H7 (cell line): Measurements from ENCODE around the gene CAMSAP3. TPM values are rescaled to one million over a fixed set of nuclear protein-coding genes. Genes with fewer than 3 reads are reported as not detected.

Source experiments
- DNase-seq: peaks from one replicate; pipeline ENCODE4 v3.0.0; 2012
- H3K27me3 ChIP-seq: 2 replicates; pipeline ENCODE4 v1.6.0; 2011; ENCODE audit warnings: mild to moderate bottlenecking, low read length; ENCODE audit not compliant: control insufficient read depth, insufficient read depth
- H3K36me3 ChIP-seq: replicated peaks from 2 replicates; pipeline ENCODE4 v1.5.1; 2011; ENCODE audit warnings: low read length; ENCODE audit not compliant: control insufficient read depth, insufficient read depth
- H3K4me3 ChIP-seq: 2 replicates; pipeline ENCODE4 v1.5.1; 2011; ENCODE audit warnings: low read depth, mild to moderate bottlenecking, control low read depth, low read length, moderate library complexity; ENCODE audit not compliant: insufficient read depth
- total RNA-seq: library from RNA; depleted of rRNA; stranded (reverse); fragments of >200 nt; shearing (Covaris generic); gene quantifications from 2 replicates; pipeline ENCODE4 v1.2.3, GENCODE V29; 2014

The CAMSAP3 gene
- total RNA-seq, 1 experiment from 2014 or later = 7.3 TPM

GRCh38 chr19:7596211-7596937 lies 711 bp downstream of the CAMSAP3 start:
- no peaks in the 10 kb centered on the region for H3K36me3 ChIP-seq
- H3K4me3 ChIP-seq = peak overlapping the region; percentile 58
- H3K27me3 ChIP-seq = peaks cover 12% of the 10 kb centered on the region; the same call in 1 of the 2 replicates
- peak; percentile 82 for DNase-seq

GRCh38 chr19:7597689-7598088 lies 2.0 kb downstream of the CAMSAP3 start:
- peak; percentile 24 for DNase-seq
- Histone ChIP-seq H3K27me3 (peaks cover 12% of the 10 kb centered on the region; the same call in 1 of the 2 replicates), H3K36me3 (no peaks in the 10 kb centered on the region), H3K4me3 (no peak overlapping the region)

DNA sequence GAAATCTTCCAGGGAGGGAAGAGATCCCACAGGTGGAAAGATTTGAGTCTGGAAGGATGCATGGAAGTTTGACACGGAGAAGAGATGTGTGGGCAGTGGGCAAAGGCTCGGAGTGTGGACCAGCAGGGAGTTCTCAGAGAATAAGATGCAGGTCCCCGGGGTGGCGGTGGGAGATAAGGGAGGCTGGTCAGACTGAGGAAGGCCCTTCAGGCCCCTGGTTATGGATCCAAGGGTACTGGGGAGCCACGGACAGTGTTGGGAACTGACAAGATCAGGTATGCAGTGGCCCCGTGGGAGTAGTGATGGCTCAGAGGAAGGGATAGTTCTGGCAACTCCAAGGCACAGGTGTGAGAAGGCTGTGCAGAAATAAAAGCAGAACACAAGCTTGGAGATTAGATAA lies 2.5 kb downstream of the CAMSAP3 start:
- Histone ChIP-seq H3K36me3 (no peaks in the 10 kb centered on the region), H3K4me3 (no peak overlapping the region), H3K27me3 (peaks cover 13% of the 10 kb centered on the region; the same call in 1 of the 2 replicates)
- peak; percentile 19 for DNase-seq

GRCh38 chr19:7600721-7601120 lies 5.1 kb downstream of the CAMSAP3 start:
- Histone ChIP-seq H3K36me3 (no peaks in the 10 kb centered on the region), H3K27me3 (peaks cover 18% of the 10 kb centered on the region; the same call in 1 of the 2 replicates), H3K4me3 (no peak overlapping the region)
- no peak for DNase-seq

GRCh38 chr19:7602240-7602934 lies 6.7 kb downstream of the CAMSAP3 start:
- Histone ChIP-seq H3K36me3 (no peaks in the 10 kb centered on the region), H3K4me3 (no peak overlapping the region), H3K27me3 (peaks cover 8% of the 10 kb centered on the region; the same call in 1 of the 2 replicates)
- peak; percentile 53 for DNase-seq

GRCh38 chr19:7602935-7603497 lies 7.4 kb downstream of the CAMSAP3 start:
- Histone ChIP-seq H3K27me3 (peaks cover 6% of the 10 kb centered on the region; the same call in 1 of the 2 replicates), H3K4me3 (no peak overlapping the region), H3K36me3 (no peaks in the 10 kb centered on the region)
- no peak for DNase-seq

GRCh38 chr19:7603919-7604318 lies 8.3 kb downstream of the CAMSAP3 start:
- Histone ChIP-seq H3K4me3 (no peak overlapping the region), H3K27me3 (peaks cover 6% of the 10 kb centered on the region; the same call in 1 of the 2 replicates), H3K36me3 (peaks cover 1% of the 10 kb centered on the region)
- DNase-seq = no peak

DNA sequence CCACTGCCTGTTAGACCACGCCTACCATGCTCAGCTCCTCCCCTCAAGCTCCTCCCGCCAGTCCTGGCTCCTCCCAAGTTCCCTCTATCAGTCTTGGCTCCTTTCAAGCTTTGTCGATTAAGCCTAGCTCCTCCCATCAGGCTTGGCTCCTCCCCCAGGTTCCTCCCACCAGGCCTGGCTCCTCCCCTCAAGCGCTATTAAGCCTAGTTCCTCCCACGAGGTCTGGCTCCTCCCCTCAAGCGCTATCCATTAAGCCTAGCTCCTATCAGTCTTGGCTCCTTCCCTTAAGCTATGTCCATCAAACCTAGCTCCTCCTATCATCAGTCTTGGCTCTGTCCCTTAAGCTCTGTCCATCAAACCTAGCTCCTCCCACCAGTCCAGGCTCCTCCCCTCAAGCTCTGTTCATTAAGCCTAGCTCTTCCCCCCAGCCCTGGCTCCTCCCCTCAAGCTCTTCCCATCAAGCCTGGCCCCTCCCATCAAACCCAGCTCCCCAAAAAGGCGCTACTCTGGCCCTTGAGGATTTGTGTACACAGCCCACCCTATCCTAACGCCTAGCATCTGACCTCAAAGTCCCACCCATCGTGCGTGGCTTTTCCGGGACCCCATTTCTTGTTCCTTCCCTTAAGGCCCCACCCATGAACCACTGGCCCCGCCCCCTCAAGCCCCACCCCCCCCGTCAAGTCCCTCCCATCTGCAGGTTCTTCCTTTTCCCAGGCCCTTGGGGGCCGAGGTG lies 10.0 kb downstream of the CAMSAP3 start:
- Histone ChIP-seq H3K36me3 (peaks cover 1% of the 10 kb centered on the region), H3K27me3 (peaks cover 6% of the 10 kb centered on the region; the same call in 1 of the 2 replicates), H3K4me3 (no peak overlapping the region; the same call in 1 of the 2 replicates)
- peak; percentile 93 for DNase-seq

GRCh38 chr19:7606289-7606688 lies 10.6 kb downstream of the CAMSAP3 start:
- no peak for DNase-seq
- no peak overlapping the region for H3K4me3 ChIP-seq
- peaks cover 6% of the 10 kb centered on the region; the same call in 1 of the 2 replicates for H3K27me3 ChIP-seq
- H3K36me3 ChIP-seq = peaks cover 1% of the 10 kb centered on the region

GRCh38 chr19:7607212-7607873 lies 11.7 kb downstream of the CAMSAP3 start:
- DNase-seq = no peak
- Histone ChIP-seq H3K36me3 (peaks cover 1% of the 10 kb centered on the region), H3K4me3 (no peak overlapping the region)

GRCh38 chr19:7607874-7608560 lies 12.4 kb downstream of the CAMSAP3 start:
- DNase-seq = no peak
- peaks cover 5% of the 10 kb centered on the region; the same call in 1 of the 2 replicates for H3K27me3 ChIP-seq
- H3K4me3 ChIP-seq = no peak overlapping the region
- peaks cover 1% of the 10 kb centered on the region for H3K36me3 ChIP-seq

More at GRCh38 chr19:7607212-7607873, 11.7 kb downstream of the CAMSAP3 start:
- peaks cover 6% of the 10 kb centered on the region; the same call in 1 of the 2 replicates for H3K27me3 ChIP-seq

DNA sequence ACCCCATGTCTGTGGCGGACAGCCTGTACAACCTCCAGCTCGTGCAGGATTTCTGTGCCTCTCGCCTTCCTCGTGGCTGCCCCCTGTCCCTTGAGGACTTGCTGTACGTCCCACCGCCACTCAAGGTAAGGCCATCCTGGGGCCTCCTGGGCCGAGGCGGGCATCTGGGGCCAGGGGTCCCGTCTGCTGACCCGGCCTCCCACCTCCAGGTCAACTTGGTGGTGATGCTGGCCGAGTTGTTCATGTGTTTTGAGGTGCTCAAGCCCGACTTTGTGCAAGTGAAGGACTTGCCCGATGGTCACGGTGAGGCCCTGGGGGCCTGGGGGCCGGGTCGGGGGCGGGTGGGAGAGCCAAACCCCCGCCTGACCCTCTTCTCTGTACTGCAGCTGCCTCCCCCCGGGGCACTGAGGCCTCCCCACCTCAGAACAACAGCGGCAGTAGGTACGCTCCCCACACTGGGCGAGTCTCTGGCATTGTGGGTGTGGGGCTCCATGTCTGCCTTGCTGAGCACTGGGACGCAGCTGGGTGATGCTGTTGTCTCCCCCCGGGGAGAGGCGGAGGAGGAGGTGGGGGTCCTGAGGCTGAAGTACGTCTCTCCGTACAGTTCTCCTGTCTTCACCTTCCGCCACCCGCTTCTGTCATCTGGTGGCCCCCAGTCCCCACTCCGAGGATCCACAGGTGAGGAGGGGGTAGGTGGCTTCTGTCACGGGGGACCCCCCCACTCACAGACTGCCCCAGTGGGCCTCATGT lies 15.0 kb downstream of the CAMSAP3 start:
- Histone ChIP-seq H3K4me3 (no peak overlapping the region), H3K36me3 (peaks cover 1% of the 10 kb centered on the region), H3K27me3 (no peaks in the 10 kb centered on the region)
- DNase-seq = no peak
